Kidney capillary endothelial cell (primary cell): Measurements from ENCODE around the gene CERS6.

ENCODE experiments used
- DNase-seq: peaks from one replicate; pipeline ENCODE4 v3.0.0-alpha.2; 2018; ENCODE audit warnings: low spot score

Gene CERS6

GRCh38 chr2:168530982-168531622 is 75.0 kb downstream of the CERS6 start:
- DNase-seq, result no peak

GRCh38 chr2:168534926-168535325 is 78.9 kb downstream of the CERS6 start:
- no peak for DNase-seq

- peak; percentile 47 for DNase-seq
These were observed 80.9 kb downstream of the CERS6 start for GRCh38 chr2:168536925-168537466.

- DNase-seq, result no peak
These were observed 82.1 kb downstream of the CERS6 start for GRCh38 chr2:168538133-168538532.

- no peak for DNase-seq
These were observed 82.5 kb downstream of the CERS6 start for GRCh38 chr2:168538534-168538933.

GRCh38 chr2:168539945-168540344 is 83.9 kb downstream of the CERS6 start:
- no peak for DNase-seq

GRCh38 chr2:168541858-168542257 is 85.8 kb downstream of the CERS6 start:
- no peak for DNase-seq

GRCh38 chr2:168543037-168543436 is 87.0 kb downstream of the CERS6 start:
- DNase-seq, result no peak

- no peak for DNase-seq
These were observed 87.9 kb downstream of the CERS6 start for GRCh38 chr2:168543935-168544334.

GRCh38 chr2:168545439-168546082 is 89.5 kb downstream of the CERS6 start:
- DNase-seq, result peak; percentile 81

GRCh38 chr2:168550670-168551069 is 94.6 kb downstream of the CERS6 start:
- no peak for DNase-seq

- no peak for DNase-seq
These were observed 96.4 kb downstream of the CERS6 start for GRCh38 chr2:168552450-168552856.

GRCh38 chr2:168555283-168555682 is 99.2 kb downstream of the CERS6 start:
- no peak for DNase-seq

- no peak for DNase-seq
These were observed 103.1 kb downstream of the CERS6 start for GRCh38 chr2:168559187-168559586.

- DNase-seq, result no peak
These were observed 104.9 kb downstream of the CERS6 start for GRCh38 chr2:168560817-168561499.

- no peak for DNase-seq
These were observed 105.9 kb downstream of the CERS6 start for GRCh38 chr2:168561991-168562390.

- no peak for DNase-seq
These were observed 106.9 kb downstream of the CERS6 start for GRCh38 chr2:168562971-168563370.

GRCh38 chr2:168564641-168565040 is 108.6 kb downstream of the CERS6 start:
- DNase-seq, result no peak

GRCh38 chr2:168565112-168565511 is 109.0 kb downstream of the CERS6 start:
- no peak for DNase-seq

- no peak for DNase-seq
These were observed 109.4 kb downstream of the CERS6 start for GRCh38 chr2:168565512-168565911.

GRCh38 chr2:168566974-168567665 is 111.0 kb downstream of the CERS6 start:
- no peak for DNase-seq

- DNase-seq, result no peak
These were observed 111.8 kb downstream of the CERS6 start for GRCh38 chr2:168567836-168568235.
